Putamen (tissue), 1 donor: ENCODE results near the gene PPM1H.

Source experiments
- DNase-seq: peaks from one replicate; pipeline ENCODE4 v3.0.0-alpha.2; 2016; ENCODE audit warnings: low spot score

PPM1H gene

GRCh38 chr12:62873116-62873825 lies 61.7 kb downstream of the PPM1H start:
- no peak for DNase-seq

DNA sequence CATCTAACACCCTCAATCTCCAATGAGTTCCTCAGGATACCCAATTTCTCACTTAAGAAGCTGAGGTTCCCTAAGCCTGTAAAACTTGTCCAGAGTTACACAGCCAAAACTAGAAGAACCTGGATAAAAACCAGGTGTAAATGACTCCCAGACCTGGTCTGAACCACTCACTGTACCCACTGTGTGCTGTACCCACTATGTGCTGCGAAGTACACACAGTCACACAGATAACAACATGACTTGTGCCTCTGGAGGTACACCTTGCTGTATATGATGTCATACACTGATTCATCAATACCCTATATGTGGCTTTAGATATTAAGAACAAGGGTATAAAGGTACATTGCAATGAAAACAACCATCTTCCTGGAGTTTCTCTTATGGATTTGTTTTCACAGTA lies 66.1 kb downstream of the PPM1H start:
- DNase-seq = no peak

DNA sequence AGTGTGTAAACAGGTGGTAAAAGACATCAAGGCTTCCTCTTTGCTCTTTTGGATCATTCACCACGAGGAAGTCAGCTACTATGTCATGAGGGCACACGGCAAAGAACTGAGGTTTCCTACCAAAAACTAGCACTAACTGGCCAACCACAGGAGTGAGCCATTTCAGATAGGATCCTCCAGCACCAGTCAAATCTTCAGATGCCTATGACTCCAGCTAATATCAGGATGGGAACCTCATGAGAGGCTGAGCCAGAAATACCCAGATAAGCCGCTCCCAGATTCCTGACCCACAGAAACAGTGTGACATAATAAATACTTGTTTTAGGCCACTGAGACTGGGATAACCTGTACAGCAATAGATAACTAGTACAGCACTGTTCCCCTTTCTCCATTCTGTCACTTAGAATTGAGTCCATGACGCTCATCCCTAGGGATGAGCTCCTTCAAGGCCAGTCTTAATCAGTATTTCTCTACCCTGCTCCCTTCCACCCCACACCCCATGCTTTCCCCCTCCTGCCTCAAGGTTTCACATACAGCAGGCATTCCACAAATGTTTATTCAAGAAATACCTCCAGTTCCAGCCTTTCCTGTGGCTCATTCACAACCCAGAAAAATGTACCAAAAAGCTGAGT lies 68.4 kb downstream of the PPM1H start:
- no peak for DNase-seq

DNA sequence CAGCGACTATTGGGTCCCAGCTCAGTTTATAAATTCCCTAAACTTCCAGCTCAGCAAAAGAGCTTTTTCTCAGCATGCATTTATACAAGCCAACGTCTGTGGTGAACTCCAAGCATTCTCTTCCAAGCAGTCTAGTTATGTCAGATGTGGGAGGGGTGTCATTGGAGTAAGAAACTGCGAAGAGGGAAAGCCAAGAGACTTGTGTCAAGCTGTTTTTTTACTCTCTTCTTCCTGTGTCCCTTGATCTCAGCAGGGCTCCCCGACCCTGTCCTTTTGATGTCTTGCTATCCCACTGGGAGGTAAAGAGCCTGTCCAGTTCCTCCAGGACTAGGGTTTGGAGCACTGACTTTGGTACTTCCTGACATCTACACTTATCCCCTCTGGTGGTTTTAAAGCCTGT lies 69.0 kb downstream of the PPM1H start:
- DNase-seq = no peak

GRCh38 chr12:62865065-62865464 lies 69.9 kb downstream of the PPM1H start:
- DNase-seq = no peak

DNA sequence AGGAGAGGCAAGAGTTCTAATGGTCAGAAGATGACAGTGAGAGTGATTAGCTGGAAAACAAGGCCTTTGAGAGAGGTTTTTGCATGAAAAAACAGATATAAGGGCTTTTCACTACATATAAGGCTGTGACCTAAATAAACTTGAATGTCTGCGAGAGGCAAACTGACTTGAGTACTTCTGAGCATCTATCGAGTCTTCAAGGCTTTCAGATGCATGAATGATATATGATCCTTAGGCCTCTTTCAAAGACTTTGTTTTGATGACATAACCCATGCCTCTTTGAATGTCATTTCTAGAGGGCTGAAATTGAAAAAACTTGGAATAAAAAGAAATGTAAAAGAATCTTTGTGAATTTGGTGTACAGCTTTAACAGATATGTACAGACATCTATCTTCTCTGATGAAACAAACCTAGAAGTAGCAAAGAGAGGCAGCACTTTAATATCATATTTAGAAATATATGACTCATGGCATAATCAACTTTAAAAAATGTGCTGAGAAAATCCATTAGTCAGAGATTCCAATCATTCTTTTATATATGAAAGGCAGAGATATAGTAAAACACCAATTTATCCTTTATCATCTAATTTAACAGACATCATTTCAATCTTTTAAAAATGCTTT lies 72.6 kb downstream of the PPM1H start:
- DNase-seq = no peak

DNA sequence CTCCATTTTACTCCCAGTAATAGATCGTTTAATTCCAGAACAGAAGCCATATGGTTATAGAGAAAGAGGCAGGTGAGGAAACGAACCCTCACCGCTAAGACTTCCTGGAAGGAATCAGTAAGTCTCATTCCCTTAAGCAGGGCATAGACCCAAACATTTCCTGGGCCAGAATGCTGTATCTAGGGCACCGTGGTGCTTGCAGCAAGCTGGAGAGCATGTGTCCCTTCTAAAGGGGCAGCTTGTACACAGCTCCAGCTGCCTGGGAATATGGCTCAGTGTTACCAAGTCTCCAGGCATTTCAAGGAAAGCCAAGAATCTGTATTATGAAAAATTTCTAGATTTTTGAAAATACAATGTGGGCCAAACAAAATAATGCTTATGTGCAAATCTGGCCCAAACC lies 73.4 kb downstream of the PPM1H start:
- DNase-seq = no peak

- no peak for DNase-seq
Observed at GRCh38 chr12:62860501-62861411, 74.2 kb downstream of the PPM1H start.

GRCh38 chr12:62860020-62860419 lies 74.9 kb downstream of the PPM1H start:
- DNase-seq = no peak

- no peak for DNase-seq
Observed at GRCh38 chr12:62859321-62859737, 75.6 kb downstream of the PPM1H start.

DNA sequence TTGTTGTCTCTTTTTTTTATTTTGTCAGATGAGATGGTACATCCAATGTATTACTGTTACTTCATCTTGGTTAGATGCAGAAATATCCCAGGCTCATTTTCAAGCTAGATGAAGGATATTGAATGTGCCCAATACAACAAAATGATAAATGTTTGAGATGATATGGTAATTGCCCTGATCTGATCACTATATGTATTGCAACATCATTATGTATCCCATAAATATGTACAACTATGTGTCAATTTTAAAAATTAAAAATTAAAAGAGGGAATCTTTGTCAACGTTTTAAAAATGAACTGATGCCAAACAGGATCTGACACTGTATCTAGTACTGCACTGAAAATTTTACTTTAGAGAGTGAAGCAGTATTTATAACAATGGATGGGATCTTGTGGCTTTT lies 78.5 kb downstream of the PPM1H start:
- DNase-seq = no peak

DNA sequence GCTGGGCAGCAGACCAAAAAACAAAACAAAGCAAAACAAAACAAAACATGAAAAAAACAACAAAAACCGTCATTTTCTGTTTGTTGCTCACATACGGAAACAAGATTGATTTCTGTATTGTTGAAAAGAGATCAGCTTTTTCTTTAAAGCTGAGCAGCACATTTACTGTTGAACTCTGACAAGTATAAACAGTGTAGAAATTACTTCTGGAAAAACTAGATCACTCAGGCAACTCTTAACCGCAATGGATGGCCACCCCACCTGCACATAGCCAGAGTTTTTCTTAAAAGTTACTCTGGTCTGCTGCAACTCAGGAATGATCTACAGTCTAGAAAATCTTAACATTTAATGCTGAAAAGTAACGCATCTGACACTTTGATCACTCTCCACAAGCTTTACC lies 80.9 kb downstream of the PPM1H start:
- DNase-seq = no peak

DNA sequence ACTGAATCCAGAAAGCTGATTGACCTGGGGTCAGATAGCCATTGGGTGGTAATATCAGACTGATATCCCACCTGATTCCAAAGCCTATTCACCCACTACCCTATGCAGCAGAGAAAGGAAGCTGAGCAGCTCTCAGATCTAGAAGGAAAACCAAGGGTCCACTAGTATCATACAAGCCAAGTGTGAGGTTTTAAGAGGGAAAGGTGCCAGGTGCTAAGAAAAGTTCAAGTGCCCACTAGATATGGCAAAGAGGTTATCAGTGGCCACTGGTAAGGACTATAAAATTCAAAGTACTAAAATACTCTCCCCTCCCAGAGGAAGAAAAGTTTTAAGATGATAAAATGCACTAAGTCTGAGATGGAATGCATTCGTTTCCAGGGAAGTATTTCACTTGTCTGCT lies 85.6 kb downstream of the PPM1H start:
- no peak for DNase-seq

DNA sequence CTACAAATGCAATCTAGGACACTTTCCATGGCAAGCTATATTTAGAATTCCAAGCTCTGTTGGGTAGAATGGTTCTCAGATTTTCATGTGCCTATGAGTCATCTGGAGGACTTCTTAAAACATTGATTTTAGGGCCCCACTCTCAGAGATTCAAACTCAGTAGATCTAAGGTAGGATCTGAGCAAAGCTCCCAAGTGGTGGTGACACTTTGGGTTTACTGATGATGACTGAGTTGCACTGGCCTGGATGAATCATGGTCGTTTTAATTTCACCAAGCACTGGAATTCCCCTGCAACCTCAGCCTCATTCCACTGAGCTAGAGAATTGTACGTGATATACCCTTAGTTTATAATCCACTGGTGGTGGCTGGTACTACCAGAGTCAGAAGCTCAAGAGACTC lies 86.5 kb downstream of the PPM1H start:
- no peak for DNase-seq

- no peak for DNase-seq
Observed at GRCh38 chr12:62847709-62848108, 87.2 kb downstream of the PPM1H start.

- no peak for DNase-seq
Observed at GRCh38 chr12:62846491-62846890, 88.5 kb downstream of the PPM1H start.

- DNase-seq = no peak
Observed at GRCh38 chr12:62844915-62845314, 90.0 kb downstream of the PPM1H start.

DNA sequence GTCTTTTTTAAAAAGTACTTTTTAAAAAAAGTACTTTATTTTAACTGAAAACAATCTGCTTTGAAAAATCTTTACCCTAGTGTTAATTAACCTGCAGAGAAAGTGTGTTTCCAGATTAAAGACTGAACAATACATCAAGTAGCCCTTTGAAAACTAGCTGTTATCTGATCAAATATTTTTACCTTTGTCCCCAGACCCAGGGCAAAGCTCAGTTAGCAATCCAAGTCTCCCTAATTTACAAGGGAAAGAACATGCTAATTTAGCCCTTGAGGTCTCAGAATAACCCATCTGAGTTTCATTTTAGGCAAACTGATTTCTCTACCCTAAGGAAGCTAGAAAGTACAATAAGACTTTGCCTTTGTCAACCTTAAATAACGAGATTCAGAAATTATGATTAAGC lies 91.2 kb downstream of the PPM1H start:
- DNase-seq = no peak

DNA sequence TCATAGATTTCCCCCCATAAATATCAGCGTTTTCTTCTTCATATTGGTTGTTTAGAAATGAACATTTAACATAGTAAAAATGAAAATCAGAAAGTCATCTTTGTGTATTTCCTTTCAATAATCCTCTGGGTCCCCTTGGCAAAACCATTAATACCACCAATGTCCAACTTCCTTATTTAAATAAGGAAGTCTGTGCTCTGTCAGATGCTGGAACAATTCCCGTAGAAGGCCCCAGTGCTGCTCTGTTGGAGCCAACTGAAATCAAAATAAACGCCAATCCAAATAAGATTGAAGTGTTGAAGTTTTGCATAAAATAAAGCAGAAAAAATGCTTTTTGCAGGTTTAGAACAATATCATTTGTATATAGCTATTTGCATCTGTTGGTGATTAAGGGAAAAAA lies 93.1 kb downstream of the PPM1H start:
- DNase-seq = no peak

GRCh38 chr12:62840806-62841205 lies 94.1 kb downstream of the PPM1H start:
- DNase-seq = no peak

DNA sequence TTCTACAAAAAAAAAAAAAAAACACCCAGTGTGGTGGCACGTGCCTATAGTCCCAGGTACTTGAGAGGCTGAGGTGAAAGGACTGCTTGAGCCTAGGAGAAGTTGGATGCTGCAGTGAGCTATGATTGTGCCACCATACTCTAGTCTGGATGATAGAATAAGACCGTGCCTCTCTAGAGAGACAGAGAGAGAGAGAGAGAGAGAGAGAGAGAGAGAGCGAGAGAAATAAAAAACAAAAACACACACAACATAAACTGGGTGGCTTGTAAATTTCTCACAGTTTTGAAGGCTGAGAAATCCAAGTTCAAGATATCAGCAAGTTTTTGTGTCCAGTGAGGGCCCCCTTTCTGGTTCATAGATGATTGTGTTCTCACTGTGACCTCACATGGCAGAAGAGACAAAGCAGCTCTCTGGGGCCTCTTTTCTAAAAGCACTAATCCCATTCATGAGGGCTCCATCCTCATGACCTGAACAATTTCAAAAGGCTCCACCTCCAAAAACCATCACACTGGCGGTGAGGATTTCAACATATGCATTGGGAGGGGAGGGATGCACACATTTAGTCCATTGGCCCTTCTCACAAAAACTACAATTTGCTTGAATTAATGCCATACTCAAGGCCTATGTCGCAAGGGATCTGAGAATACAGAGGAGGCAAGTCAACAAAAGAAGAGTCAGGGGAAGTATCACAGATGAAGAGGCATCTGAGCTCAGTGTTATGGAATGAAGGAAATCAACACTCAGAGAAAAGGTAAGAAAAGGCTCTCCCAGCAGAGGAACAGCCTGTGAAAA lies 94.9 kb downstream of the PPM1H start:
- no peak for DNase-seq
